HG03460 (cell line): ENCODE results near the gene ITGB8.
"Not testable (repeated sequence)": the region's sequence is repeated elsewhere in the genome, so short reads cannot be mapped to it uniquely, and the experiment has no call there.

ENCODE experiments used
- ATAC-seq: cut with Tn5 transposase; IDR thresholded peaks from one replicate; pipeline ENCODE4 v1.9.1; 2021; ENCODE audit not compliant: unreplicated experiment

The ITGB8 gene

DNA sequence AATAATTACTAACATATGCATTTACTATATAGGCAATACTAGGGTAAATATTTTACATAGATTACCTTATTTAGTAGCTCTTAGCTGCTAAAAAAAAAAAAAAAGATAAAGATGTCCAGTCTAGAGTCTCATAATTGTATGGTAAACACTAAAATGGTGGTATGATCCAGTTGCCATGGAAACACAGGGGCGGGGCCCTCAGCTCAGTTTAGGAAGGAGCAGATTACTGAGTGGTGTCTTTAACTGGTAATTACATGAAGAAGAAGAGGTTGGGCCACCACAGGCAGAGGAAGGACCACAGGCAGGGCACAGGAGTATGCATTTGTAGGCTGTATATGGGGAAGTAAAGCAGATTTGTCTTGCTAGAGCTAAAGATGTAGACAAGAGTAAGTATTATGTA, 43.7 kb downstream of the ITGB8 start:
- ATAC-seq, result no peak

DNA sequence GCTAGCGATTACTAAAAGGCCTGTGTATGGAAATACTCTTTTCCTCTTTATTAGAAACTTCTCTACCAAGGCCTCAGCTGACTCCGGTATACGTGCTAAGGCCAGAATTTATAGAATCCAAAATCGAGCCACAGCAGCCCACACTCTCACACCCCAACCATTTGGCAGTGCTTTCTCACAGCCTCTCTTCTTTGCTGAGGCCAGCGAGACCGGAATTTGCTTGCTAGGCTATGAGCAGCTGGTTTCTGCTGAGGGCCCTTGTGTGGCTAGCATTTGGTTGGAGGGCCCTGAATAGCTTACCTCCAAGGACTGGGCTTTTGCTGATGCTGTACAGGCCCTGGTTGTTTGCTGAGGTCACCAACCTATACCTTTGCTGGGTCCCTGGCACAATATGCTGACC, 46.1 kb downstream of the ITGB8 start:
- ATAC-seq, result no peak

DNA sequence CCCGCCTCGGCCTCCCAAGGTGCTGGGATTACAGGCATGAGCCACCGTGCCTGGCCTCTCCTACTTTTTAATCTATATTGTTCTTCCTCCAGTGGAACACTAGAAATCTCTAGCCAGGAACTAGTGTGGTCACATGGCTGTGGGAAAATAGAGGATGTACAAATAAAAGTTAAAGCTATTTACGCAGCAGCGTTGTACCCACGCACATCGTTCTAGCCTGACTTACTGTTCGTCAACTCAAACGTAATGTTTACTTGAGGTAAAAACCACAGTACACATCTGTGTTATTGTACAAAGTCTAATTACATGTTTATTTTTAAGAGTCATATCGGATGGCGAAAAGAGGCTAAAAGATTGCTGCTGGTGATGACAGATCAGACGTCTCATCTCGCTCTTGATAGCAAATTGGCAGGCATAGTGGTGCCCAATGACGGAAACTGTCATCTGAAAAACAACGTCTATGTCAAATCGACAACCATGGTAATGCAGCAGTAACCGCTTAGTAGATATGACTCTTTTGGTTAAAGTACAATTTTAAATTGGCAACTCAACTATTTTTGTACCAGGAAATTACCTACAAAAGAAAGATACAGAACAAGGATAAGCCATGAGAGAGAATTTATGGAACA, 50.8 kb downstream of the ITGB8 start:
- ATAC-seq, result no peak

DNA sequence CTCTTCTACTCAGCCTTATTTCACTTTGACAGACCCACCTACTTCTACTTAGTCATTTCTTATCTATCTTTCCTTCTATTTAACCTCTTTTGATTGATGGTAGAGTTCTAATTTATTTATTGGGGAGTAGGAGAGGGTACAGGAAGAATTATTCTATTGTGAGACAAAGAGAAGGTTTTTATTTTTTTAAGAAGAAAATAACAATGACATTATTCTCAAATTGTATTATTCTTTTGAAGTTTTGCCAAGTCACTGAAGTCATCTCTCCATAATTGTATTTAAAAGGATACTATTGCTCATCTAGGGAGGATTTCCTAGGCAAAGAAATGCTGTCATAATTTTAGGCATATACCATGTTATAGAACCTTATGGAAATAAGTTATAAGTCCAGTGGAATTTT, 52.7 kb downstream of the ITGB8 start:
- ATAC-seq, result no peak

DNA sequence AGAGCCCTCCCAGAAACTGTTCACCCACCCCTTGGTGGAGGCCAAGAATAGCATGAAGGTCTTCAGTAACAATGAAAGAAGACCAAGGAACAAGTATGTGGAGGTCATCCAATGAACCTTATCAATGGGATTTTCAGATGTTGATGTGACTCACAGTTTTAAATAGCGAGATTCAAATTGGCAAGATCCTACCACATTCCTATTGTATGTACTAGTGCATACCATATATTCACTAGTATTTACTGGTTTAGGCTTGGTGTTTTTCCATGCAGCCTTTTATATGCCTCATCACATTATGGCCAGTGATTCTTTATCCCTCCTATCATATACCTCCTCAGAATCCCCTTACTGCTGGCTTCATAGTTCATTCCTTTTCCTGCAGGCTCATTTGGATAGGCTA, 54.4 kb downstream of the ITGB8 start:
- ATAC-seq, result no peak

DNA sequence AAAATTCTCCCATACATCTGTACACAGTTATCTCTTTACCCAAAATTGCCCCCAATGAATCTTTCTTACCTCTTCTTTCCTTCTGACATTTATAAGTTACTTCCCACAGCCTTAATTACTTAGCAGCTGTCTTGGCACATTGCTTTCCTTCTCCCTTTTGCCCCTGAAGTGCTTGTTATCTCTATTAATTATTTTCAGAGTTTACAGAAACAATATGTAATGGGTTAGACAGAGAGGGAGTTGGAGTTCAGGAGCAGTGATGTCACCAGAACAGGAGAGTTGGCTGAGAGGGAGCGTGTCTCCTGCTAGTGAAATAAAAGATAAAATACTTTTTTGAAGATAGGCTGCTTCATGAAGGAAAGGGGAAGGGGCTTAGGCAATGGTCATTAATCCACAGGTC, 57.4 kb downstream of the ITGB8 start:
- no peak for ATAC-seq

DNA sequence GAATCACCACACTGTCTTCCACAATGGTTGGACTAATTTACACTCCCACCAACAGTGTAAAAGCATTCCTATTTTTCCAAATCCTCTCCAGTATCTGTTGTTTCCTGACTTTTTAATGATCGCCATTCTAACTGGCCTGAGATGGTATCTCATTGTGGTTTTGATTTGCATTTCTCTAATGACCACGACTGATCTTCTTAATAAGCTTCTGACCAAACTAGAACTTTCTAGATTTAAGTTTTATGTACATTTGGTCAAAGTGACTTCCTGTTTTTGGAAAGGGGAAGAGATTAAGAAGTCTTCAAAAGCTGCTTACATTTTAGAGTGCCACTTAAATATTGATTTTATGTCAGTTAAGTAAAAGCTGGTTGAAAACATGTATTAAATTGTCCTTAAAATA, 58.5 kb downstream of the ITGB8 start:
- ATAC-seq, result not testable (repeated sequence)

DNA sequence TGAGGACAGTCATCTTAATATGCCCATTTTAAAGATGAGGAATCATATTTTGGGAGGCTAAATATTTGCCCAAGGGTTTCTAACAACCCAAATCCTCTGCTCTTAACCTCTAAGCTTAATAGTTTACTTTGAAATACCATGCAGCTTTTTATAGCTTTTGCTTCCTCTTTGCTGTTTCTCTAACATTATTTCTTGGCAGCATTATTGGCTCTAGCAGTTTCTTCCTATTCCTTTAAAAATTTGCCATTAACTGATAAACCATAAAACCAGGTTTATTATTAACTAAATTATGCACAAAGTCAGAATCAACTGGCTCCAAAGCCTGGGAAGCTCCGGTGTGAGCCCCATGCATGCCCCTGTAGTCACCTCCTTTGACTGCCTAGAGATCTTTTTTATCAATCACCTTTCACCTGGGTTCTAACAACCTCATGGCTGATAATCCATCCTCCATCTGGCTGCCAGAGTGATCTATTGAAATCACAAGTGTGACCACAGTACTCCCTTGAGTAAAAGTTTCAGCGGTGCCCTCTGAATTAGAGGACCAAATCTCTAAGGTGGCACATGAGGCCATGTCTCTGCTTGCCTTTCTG, 62.4 kb downstream of the ITGB8 start:
- ATAC-seq, result peak; percentile 41

DNA sequence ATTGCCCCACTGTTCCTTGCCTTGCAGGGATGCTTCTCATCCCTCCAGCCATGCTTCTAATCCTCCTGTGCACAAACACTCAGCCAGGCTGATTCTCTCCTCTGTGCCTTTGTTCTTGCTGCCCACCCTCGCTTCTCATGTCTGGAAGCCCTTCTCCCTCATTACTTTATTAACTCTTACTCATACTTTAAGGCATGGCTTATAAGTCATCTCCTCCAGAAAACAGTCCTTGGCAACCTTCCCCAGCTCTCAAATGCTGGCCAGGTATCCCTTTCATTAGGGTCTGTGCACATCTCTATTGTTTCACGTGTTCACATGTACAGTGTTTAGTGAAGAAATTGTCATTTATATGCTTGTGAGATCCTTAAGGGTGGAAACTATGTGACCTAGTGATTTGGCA, 62.9 kb downstream of the ITGB8 start:
- no peak for ATAC-seq

DNA sequence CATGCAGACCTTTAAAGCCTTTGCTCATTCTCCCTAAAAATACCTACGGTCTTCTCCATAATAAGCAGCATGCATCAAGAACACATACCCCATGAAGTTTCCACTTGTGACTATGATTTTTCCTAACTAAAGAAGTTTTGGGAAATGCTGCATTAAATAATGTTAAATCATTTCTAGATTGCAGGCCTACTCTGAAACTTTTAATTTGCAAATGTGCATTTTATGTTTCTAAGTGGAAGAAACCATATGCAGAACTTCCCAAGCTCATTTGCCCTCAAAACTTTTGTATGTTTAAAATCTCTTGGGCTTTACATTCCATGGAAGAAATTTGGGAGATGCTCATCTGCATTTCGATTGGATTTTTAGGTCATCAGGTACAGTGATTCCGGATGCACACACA, 63.6 kb downstream of the ITGB8 start:
- no peak for ATAC-seq

DNA sequence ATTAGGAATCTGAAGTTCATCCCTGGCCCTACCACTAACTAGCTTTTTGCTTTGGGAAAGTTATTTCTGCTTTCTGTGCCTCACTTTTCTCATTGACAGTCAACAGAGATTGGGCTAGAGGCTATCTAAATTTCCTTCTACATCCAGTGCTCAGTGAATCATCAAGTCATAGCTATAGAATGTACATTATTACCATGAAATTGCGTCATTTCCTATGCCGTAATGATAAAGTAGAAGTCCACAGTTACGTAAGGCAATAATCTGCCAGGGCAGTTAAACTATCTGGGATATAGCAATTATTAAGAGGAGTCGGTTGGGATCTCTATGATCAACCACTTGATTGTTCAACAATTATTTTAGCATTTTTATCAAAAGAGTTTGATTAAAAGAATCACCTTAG, 64.4 kb downstream of the ITGB8 start:
- no peak for ATAC-seq

DNA sequence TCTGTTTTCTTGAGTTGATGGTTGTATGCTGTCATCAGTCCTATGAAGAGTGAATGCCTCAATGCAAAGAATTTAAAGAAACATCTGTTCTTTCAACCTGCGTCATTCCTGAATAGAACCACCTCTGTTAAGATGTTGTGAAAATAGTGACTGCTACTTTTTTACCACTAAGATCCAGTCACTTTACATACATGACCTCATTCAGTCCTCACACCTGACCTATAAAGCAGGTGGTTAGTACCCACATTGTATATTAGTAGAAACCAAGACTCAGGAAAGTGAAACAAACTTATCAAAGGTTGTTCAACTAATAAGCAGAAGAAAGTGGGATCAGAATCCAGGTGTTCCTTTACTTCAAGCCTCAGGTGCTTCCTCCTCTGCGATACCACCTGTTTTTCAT, 64.8 kb downstream of the ITGB8 start:
- ATAC-seq, result peak; percentile 63

DNA sequence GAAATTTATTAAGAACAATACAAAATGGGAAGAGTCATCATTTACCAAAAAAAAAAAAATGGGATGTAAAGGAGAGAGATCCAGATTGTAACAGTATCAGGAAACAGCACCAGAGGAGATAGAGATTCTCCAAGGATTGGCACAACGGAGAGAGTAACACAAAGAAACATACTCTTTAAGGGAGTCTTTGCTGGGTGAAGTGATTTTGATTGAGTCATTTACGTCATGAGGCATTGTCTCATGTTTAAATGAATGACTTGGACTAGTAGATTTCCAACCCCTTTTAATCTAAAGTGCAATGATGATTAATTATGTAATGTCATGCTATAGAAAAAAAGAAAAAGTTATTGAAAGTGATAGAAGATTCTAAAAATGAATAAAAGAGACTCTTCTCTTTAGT, 68.8 kb downstream of the ITGB8 start:
- ATAC-seq, result no peak

DNA sequence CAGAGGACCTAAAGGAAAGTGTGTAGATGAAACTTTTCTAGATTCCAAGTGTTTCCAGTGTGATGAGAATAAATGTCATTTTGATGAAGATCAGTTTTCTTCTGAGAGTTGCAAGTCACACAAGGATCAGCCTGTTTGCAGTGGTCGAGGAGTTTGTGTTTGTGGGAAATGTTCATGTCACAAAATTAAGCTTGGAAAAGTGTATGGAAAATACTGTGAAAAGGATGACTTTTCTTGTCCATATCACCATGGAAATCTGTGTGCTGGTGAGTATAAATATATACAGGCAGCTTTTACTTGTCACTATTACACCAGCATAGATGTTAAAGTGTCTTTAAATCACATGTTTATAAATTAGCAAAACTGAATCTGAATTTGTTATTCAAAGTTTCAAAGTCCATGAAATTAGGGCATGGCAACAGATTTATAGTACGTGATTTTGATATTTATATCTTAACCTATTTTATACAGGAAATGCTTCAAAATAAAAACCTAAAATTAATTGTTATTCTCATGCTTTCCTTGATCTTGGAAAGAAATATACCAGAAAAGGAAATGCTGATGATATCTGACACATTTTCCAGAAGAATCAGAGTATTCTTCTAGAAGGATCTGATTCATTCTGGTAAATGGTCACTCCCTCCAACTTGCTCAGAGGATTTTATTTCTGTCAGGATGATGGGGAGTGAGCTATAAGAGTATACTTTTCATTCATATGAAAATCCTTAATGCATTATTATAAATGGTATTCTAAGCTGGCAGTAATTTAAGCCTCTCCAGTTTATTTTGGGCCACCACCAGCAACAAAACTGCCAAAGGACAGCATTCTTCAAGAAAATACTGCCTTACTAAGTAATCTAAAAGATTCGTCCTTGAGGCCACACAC, 71.4 kb downstream of the ITGB8 start:
- ATAC-seq, result no peak

DNA sequence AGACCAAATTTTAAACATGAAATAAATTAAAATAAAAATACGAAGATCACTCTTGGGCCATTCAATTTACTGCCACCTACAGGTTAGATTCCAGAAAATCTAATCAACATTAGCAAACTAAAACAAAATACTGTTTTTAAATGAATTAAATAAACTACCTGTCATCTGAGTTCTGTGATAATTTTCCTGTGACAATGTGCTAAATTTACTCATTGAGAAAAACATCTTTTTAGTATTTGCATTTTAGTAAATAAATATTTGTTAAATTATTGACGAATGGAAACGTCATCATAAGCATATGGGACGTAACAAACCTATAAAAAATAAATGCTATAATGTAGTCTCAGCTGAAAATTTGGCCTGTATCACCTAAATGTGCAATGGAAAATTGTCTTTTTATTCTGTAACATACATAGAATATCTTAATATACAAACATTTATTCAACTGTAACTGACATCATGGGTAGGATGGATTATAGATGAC, 72.1 kb downstream of the ITGB8 start:
- no peak for ATAC-seq

DNA sequence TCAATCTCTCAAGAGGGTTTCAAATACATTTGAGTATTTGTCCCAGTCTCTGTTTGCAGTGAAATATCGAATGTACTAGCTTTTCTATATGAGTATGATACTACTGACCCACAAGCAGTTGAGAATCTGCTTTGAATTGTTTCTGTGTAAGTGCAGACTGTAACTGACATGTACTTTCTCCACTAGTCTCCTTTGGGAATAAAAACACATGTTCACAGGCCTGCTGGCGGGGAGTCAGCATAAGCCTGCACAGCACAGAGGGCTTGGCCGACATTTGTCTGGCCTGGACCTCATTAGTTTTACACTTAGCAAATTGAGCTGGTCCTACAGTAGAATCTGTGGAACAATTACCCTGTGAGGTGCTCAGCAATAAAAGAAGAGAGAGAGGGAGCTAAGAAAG, 72.6 kb downstream of the ITGB8 start:
- no peak for ATAC-seq

DNA sequence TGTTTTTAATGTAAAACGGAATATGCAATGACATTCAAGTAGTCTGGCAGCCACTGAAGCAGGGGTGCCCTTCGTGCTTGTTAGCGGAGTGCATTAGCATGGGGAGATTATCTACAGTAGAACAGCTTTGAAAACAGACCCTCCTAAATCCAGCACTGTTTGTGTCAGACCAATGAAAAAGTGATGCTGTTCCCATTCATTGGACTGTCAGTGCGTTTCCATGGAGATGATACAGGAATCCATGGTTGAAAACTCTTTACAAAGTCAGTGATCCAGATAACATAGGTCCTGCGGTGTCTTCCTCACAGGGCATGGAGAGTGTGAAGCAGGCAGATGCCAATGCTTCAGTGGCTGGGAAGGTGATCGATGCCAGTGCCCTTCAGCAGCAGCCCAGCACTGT, 73.6 kb downstream of the ITGB8 start:
- no peak for ATAC-seq

DNA sequence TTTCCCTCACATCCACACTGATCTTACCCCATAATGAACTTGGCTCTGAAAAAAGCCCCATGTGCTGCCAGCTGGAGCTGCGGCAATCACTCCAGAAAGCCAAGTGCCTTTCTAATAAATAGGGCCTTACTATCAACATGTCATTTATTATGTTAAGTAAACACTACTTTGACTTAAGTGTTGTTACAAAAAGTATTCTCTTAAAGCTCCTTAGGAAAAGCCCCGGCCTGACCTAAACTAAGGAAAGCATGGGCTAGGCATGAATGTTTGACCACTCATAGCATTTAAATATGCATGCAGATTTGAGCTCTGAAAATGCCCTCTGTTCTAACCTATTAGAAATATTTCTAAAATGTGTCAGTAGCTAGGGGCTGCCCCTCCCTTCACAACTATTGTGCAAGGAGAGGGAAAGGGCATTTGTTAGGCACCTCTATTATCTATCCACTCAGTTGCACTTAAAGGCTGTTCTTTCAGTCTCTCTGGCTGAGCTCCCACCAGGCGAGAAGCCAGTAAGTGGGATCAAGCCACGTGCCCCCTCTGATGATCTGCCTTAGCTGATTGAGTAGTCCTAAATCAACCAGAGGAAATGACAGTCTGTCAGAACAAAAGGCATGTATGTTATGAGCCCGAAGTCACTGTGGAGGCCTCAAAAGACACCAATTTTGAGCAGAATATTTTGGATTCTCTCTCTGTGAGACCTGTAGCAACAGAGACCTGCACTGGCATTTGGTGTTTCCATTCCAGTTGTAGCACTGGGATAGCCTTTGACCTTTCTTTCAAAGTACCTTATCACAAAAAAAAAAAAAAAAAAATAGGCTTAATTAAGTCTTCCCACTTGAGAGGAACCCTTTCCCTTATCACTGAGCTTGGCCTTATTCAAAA, 77.1 kb downstream of the ITGB8 start:
- no peak for ATAC-seq

DNA sequence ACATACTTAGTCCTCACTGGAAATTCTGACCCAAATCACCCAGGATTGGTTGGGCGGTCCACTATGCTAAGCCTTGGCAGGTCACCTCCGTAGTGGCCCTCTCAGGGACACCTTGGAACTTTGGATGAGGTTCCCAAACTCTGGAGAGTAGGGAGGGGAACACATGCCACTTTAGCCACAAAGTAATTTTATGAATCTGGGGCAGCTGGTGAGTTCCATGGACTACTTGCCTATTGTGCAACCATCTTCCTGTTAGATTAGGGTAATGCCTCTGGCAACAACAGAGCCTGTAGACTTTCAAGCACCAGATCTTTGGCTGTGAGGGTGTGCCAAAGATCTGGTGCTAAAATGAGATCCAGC, 77.7 kb downstream of the ITGB8 start:
- ATAC-seq, result no peak

DNA sequence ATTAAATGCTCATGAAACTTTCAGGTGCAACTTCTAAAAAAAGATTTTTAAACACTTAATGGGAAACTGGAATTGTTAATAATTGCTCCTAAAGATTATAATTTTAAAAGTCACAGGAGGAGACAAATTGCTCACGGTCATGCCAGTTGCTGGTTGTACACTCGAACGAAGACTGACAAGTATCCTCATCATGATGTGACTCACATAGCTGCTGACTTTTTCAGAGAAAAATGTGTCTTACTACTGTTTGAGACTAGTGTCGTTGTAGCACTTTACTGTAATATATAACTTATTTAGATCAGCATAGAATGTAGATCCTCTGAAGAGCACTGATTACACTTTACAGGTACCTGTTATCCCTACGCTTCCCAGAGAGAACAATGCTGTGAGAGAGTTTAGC, 79.3 kb downstream of the ITGB8 start:
- ATAC-seq, result no peak

DNA sequence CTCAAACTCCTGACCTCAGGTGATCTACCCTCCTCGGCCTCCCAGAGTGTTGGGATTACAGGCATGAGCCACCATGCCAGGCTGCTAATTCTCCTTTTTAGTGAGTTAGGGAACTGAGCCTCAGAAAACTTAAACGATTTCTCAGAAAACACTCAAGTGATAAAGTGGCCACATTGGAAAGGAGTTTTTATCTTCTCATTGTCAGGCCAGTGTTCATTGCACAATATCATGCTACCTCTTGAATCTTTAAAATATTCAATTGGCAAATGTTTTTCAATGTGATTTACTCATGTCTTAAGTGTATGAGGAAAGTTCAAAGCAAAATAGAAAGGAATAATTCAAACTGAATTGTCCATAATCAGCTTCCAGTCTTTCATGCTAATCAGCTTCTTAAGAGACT, 80.7 kb downstream of the ITGB8 start:
- no peak for ATAC-seq
